Left hindlimb (tissue), 1 donor: Measurements from ENCODE around the gene NEFH.

Source experiments
- DNase-seq: peaks from one replicate; pipeline ENCODE4 v3.0.0-alpha.2; 2018

Gene NEFH

DNA sequence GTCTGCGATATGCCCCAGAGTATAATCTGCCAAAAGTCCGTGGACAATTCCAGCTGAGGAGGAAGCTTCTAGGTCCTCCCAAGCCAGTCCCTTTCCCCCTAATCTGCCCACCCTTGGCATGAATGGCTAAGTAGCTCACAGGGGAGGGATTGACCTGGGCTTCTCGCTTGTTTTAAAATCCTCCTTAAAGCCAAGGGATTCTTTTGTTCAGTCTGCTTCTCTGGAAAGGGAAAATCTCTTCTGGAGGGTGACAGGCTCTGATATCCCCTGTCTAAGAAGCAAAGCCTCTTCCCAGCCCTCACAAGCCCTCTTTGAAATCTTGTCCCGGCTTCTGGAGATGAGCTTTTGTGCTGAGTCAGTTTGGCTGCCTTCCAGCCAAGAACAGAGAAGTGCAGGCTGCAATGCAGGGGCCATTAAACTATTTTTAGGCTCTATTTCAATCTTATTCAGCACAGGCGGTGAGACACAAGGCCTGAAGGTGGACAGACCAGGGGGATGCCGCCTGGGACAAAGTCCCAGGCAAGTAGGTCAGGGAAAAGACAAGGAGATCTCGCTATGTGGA, 23.9 kb downstream of the NEFH start:
- peak; percentile 40 for DNase-seq

DNA sequence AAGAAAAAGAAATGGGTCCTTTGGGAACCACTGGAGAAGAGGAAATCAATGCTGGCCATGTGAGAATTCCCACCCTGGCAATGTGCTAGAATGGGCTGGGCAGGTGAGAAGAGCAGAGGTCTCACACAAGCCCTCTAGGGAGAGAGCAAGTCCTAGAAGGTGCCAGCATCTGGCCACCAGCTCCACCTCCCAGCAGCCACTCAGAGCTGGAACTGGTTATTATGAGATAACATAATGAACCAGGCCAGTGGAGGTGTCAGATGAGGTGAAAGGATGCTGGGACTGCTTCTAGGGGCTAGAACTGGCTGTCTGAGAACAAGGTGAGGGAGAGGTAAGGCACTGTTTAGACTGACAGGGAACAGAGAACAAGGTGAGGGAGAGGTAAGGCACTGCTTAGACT, 29.3 kb downstream of the NEFH start:
- no peak for DNase-seq

DNA sequence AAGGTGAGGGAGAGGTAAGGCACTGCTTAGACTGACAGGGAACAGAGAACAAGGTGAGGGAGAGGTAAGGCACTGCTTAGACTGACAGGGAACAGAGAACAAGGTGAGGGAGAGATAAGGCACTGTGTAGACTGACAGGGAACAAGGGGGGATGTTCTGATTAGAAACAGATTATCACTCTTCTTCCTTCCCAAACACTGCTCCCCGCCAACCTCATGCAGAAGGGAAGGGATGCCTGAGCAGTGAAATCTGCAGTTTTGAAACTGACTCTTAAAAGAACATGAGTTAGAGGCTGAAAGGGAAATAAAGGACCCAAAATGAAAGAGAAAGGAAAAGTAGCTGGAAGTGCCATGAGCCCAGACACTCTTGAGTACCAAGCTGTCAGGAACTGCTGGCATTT, 29.8 kb downstream of the NEFH start:
- DNase-seq = no peak

DNA sequence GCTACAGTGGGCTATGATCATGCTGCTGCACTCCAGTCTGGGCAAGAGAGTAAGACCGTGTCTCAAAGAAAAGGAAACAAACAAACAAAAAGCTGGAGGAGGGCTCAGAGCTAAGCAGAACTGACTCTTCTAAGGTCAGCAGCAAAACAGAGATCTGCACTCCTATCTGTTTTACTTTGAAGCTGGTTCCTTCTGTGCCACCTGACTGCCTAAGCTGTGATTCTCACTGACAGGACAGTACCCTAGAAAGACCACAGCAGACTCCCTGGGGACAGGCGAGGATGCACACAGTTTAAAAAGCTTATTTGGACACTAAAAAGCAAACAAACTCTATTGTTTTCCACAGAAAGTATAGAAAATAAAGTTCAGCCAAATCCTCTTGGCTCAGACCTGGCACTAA, 30.5 kb downstream of the NEFH start:
- DNase-seq = no peak

DNA sequence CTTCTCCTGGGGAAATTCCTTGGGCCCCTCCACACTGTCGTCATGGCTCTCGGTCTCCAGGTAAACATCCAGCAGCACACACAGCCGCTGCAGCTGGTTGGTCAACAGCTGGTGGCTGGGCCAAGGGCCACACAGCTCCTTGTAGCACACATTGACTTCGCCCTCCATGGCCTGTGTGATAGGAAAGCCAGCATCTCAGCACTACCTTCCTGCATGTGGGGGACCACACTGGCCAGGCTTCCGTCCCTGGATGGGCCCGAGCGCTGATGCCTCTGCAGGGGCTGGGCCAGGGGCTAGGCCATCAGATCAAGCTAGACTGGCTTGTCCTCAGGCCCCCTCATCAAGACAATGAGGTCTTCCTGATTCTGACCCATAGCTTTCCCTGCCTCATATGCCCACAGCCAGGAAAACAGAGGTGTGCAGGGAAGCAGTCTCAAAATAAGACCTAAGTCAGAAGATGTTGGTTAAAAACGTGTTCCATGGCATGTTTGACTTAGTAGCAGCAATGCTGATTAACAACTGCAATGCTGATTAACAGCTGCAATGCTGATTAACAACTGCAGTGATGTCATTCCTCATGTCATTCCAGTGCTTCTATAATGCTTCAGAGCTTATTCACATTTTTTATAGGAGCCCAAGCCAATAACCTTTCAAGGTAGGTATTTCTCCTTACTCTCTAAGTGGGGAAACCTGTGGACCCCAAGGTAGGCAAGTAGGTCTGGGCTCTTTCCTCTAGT, 31.3 kb downstream of the NEFH start:
- DNase-seq = no peak

DNA sequence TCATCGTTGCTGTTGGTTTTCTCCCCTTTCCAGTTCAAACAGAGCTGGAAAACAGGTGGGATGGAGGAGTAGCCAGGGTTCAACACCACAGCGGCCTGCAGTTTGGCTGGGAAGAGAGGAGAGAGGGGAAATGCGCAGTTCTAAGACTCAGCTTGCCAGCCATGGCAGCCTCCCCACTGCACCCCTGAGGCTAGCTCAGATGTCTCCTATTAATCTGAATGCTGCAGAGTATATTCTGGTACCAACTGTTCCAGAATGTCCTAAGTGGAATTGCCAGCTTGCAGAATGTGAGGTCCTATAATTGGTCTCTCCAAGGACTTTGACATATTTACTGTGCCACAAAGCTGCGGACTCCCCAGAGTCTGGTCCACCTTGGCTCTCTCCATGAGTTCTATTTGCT, 32.0 kb downstream of the NEFH start:
- no peak for DNase-seq

DNA sequence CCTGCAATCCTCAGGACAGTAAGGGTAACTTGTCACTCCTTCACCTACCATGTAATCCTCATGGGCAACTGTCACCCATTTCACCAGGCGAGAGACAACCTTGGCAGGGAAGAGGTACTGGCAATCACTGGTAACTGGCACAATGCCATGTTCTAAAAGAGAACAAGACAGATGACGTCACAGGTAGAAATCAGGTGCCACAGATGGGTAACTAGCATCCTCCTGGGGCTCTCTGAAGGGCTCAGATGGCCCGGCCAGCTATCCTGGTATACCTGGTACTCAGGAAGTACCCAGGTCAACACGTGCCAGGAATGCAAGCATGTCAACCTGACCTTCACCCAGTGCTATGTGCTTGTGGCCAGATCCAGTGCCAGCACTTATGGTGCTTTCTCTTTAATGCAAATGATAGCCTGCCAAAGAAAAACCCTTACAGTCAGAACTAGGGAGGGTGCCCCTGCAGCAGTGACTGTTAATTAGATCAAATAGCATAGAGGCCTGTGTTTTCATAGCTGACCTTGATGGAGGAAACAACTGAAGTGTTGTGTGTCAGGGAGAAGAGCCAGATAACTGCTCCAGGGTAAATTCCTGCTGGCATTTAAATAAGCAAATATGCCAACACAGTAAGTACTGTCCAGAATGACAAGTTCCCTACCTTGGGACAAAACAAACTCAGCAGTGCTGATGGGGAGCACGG, 37.3 kb downstream of the NEFH start:
- no peak for DNase-seq

DNA sequence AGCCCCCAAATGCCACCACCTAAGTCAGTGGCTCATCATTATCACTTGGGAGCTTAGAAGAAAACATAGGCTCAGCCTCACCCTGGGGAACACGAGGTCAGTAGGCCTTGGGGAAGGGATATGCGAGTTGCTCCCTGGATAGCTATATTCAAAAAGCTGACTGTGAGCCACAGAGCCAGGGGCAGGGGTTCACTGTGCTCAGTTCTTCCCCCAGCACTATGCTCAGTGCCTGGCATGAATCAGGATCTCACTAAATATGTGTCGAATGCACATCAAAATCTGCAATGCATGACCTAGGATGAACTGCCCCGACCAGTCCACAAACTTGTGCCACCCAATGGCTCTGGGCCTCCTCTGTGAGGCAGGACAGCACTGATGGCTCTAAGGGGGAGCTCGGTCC, 38.4 kb downstream of the NEFH start:
- DNase-seq = no peak

DNA sequence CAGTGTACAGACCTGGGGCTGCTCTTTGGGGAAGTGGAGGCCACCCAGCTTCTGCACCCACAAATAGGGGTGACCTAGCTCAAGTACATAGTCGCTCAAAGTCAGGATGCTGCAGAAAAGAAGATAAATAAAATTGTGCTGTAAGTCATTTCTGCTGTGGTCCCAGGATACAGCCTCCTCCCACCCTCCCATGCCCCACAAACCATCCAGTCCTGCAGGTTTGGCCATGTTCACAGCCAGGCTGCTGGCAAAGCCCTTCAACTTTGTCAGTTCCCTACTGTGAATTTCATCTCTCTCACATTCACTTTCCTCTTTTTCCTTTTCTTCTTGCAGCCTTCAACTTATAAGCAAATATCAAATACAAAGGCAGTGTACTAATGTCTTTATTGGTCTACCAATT, 40.0 kb downstream of the NEFH start:
- DNase-seq = no peak

DNA sequence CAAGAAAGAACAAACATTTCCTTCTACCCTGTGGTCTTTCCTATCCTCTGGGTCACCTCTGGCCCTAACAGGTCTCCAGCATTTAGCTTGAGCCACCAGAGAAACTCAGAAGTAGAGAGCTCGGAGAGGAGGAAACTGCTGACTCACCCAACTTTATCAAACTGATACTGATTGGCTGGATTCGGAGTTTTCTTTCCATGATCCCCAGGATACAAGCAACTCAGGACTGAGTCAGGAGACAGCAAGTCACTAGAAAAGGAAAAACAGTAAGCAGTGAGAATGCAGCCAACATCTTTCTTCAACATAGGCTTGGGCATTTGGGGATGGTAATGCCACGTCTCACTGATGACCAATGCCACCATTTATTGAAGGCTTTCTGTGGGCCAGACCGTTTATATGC, 40.8 kb downstream of the NEFH start:
- no peak for DNase-seq

DNA sequence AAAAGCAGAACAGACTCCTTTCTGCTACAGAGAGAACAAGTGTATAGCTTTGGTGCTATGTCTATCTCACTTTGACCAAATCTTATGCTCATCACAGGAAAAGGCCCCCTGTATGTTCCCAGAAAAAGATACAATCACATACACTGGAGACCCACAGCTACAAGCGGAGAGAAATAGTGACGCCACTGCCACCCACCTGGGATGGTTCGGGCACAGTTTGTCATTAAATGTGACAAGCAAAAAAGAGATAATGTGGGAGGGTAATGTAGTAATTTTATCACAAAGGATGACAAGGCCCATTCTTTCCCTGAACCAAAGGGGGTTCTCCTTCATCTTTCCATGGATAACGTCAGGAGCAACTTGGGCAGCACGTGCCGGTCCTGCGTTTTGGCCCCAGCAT, 41.5 kb downstream of the NEFH start:
- DNase-seq = no peak

DNA sequence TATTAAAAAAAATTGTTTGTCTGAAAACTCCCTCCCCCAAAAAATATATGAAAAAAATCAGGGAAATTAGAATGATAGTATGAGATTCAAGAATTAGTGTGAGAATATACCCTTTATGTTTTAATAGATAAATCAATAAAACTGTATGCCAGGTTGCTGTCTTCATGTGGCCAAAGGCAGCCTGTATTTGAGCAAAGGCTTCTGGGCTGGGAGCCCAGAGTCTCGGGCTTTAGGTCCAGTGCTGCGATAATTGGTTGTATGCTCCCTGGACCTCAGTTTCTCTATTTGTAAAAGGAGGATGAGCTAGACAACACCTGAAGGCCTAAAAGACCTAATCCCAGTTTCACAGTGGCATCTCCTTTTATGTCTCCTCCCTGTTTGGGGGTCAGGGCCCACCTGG, 43.7 kb downstream of the NEFH start:
- no peak for DNase-seq

DNA sequence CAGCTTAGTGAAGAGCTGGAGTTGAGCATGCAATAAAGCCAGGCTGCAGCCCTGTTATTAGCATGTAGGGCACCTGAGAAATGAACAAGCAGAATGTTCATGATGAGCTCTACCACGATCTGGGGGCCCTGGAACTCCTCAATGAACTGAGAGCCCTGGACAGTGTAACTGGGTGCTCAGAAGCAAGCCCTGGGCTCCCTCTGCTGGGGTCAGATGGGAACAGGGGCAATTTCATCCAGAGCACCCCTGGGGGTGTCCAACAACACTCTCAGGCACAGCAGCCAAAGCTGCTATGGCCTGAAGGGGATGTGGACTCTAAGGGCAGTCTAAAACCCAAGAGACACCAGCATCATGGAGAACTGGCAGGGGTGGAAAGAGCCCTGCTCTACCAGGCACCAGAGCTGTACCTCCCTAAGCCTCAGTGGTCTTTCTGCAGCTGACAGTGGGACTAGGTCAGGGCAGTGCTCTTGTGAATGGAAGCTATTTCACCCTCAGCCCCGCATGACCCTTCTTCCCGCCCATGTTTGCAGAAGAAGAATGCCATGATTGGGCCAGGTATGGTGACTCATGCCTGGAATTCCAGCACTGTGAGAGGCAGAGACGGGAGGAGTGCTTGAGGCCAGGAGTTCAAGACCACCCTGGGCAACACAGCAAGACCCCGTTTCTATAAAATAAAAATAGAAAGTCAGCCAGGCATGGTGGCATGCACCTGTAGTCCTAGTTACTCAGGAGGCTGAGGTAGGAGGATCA, 44.6 kb downstream of the NEFH start:
- DNase-seq = no peak

DNA sequence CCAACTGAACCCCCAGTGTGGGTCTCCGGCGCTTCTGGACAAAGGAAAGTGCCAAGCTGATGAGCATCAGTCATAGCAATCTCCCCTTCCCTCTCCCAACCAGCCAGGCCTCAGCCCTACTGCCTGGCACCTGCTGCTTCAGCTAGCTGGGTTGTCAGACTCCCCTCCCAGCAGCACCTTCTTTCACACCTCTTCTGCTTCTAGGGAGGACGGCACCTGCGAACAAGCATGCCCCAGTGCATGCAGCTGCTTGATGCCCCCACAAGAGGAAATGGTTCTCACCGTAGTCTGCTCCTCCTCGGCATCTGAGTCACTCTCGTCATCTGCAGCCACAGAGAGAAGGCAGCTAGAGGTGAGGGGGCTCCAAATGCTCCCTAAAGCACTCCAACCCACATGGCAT, 48.1 kb downstream of the NEFH start:
- no peak for DNase-seq

DNA sequence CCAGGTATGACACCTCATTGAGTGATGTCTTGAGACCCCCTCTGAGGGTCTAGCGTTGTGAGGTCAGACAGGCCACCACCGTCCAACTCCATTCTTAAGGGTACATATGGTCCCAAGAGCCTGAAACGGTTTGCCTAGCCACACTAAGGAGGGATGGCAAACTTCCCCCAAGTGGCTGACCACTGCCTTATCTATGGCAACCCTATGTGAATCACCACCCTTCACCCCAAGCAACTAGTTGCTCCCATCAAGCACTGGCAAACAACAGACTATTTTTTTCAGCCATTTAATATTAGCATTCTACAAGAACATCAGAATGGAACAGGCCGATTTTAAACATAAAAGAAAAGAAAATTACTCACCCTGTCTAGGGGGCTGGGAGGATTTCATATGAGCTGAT, 50.7 kb downstream of the NEFH start:
- no peak for DNase-seq

DNA sequence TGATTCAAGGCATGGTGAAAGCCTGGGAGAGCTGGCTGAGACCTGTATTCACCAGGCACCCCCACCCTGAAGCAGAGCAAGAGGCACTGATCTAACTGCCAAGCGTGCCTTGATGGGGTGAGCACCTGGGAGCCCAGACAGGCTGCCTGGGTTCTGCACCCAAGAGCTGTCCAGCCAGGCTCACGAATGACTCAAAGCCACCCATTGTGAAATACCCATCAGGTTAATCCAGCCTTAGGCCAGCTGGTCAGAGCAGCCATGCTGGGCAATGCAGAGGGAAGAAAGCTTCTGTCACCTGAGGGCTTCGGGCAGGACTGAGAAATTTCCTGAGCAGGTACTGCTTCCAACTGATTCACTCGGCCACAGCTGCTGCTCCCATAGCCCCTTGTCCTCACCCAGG, 51.4 kb downstream of the NEFH start:
- no peak for DNase-seq

DNA sequence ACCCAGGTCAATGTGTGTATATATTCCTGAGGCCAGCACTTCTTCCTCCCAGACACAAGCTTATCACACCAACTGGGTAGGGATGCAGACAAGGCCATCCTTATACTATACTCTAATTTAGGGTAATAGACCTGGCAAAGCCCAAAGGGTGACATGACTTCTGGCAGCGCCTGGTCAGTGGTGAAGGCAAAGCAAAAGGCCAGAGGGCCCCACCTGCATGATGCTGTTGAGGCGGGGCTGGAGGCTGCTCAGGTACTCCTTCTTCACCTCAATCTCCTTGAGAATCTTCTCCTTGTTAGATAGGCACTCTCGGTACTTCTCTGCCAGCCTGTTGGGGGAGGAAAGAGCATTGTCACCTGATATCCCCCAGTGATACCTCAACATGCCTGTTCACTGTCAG, 56.4 kb downstream of the NEFH start:
- no peak for DNase-seq

DNA sequence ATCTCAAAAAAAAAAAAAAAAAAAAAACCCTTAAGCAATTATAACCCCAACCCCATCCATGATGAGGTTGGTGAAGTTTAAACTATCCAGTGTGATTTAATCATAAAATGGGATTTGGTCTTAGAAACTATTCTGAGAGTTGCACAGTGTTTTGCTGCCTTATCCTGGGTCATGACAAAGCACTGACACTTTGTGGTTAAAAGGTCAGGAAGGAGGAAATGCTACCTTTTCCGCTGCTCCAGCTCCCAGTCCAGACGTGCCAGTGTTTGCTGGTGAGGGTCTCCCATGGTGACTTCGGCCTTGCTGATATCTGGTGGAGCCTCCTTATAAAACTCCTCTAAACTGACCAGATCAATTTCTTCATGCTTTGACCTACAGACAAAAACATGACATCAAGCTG, 59.1 kb downstream of the NEFH start:
- no peak for DNase-seq
